Measurements from ENCODE around the gene ACY1. TPM values are rescaled to one million over a fixed set of nuclear protein-coding genes. Genes with fewer than 3 reads are reported as not detected.

ACY1 gene
- total and polyA plus RNA-seq, 10 of the 15 experiments (the other 5 are each of a cell fraction or from before 2014, with no cell fraction given), result 18.5 to 42.2 (median 27.8) TPM

GRCh38 chr3:52024765-52025452 lies 41.6 kb downstream of the ACY1 start:
- ChIA-PET RAD21 (ENCODE audit: unreplicated experiment) (interaction anchor here (0.7 to 1.9 kb wide), 6 partner anchors 11 to 37 kb away, joined by 3 to 17 read pairs (median 5); no protein-coding TSS in a partner anchor), POLR2A (interaction anchor here (0.6 to 2.3 kb wide), 6 partner anchors 8 to 218 kb away, joined by 4 to 12 read pairs (median 6); no protein-coding TSS in a partner anchor), CTCF (interaction anchor here (0.8 to 1.7 kb wide), 9 partner anchors 10 to 120 kb away, joined by 3 to 9 read pairs (median 3); no protein-coding TSS in a partner anchor), SMC1A (ENCODE audit: uncharacterized antibody, unreplicated experiment) (interaction anchor here (0.6 to 1.6 kb wide), 6 partner anchors 11 to 163 kb away, joined by 3 to 16 read pairs (median 4); no protein-coding TSS in a partner anchor)
- BruUV-seq (replicated peaks), result no TSS peak
- no peaks in the 10 kb centered on the region for H3K9me3 ChIP-seq (replicated peaks; ENCODE audit: control insufficient read depth, insufficient read depth, low read length)
- H3K27me3 ChIP-seq (replicated peaks in 1 of 2; ENCODE audit: control insufficient read depth in 2 of 2, insufficient read depth in 2 of 2, low read length in 1 of 2), result no peaks in the 10 kb centered on the region
- H3K4me2 ChIP-seq (ENCODE audit: control insufficient read depth, insufficient read depth), result no peak overlapping the region
- FAIRE-seq (no peak), ATAC-seq (peak; percentile 49), DNase-seq (ENCODE audit: low read depth, low spot score) (no peak)
- no peaks in the 10 kb centered on the region for H4K20me1 ChIP-seq (ENCODE audit: control insufficient read depth, insufficient read depth)
- no peak overlapping the region for H2AFZ ChIP-seq (ENCODE audit: control insufficient read depth, low read depth, low read length)
- no peaks in the 10 kb centered on the region for H3K36me3 ChIP-seq (ENCODE audit: control insufficient read depth in 2 of 2, insufficient read depth in 2 of 2, low read length in 1 of 2)
- intact Hi-C loops (cut with micrococcal nuclease; ENCODE audit: unreplicated experiment), result loop anchor here (1.0 kb wide), 1 partner anchor 27 kb away; no protein-coding TSS in a partner anchor
- 39% methylated on average over 6 of the region's 6 CpGs for WGBS (ENCODE audit: insufficient coverage, insufficient replicate concordance, low lambda C conversion rate, missing lambda C conversion rate)
- no peak overlapping the region for H3K9ac ChIP-seq (ENCODE audit: control insufficient read depth, insufficient read depth, low read length)
- peak overlapping the region; percentile 55; the same call in 1 of the 2 replicates for H3K27ac ChIP-seq (ENCODE audit: control insufficient read depth, insufficient read depth)
- no peaks in the 10 kb centered on the region for H3K79me2 ChIP-seq (ENCODE audit: control insufficient read depth, insufficient read depth, low read length)
- H3K4me3 ChIP-seq, result no peak overlapping the region
- peaks cover 18% of the 10 kb centered on the region for H3K4me1 ChIP-seq (ENCODE audit: control insufficient read depth, insufficient read depth, low read length)
- TF ChIP-seq RAD51 (IDR thresholded peaks at IDR 0.05) (peak; percentile 68; the same call in 1 of the 2 replicates), TCF7 (IDR thresholded peaks at IDR 0.05; ENCODE audit: borderline replicate concordance) (no peak), RUNX3 (IDR thresholded peaks at IDR 0.05; ENCODE audit: low read length) (peak; percentile 12; the same call in 1 of the 2 replicates), IKZF1 (conservative IDR thresholded peaks at IDR 0.05) (peak; percentile 24; the same call in 1 of the 2 replicates), MTA2 (IDR thresholded peaks at IDR 0.05; ENCODE audit: low read depth) (peak; percentile 72), RCOR1 (conservative IDR thresholded peaks at IDR 0.05; ENCODE audit: low read depth, low read length) (no peak), IKZF2 (IDR thresholded peaks at IDR 0.05) (peak in 1 of 2 experiments; percentile 21; a peak in 1 of 4 replicates), ZNF384 (IDR thresholded peaks at IDR 0.05; ENCODE audit: borderline replicate concordance, low read depth, low read length) (no peak), ZNF592 (IDR thresholded peaks at IDR 0.05) (0 out of 2 replicates have a peak, but pooled peaks have one; percentile 25), RELB (IDR thresholded peaks at IDR 0.05; ENCODE audit: low read depth) (peak; percentile 33; the same call in 1 of the 2 replicates), PBX3 (IDR thresholded peaks at IDR 0.05; ENCODE audit: insufficient replicate concordance, low read depth, low read length) (no peak), BHLHE40 (IDR thresholded peaks at IDR 0.05; ENCODE audit: borderline replicate concordance in 1 of 2, low read depth in 2 of 2, low read length in 1 of 2) (peak; percentile 65 to 80)
- in situ Hi-C loops (cut with MboI), result no loop called here

Data from GM12878 (cell line).